ENCODE results near the gene WDFY1. TPM values are rescaled to one million over a fixed set of nuclear protein-coding genes. Genes with fewer than 3 reads are reported as not detected.

Gene WDFY1
- total RNA-seq, 1 experiment from 2014 or later: 123 TPM

DNA sequence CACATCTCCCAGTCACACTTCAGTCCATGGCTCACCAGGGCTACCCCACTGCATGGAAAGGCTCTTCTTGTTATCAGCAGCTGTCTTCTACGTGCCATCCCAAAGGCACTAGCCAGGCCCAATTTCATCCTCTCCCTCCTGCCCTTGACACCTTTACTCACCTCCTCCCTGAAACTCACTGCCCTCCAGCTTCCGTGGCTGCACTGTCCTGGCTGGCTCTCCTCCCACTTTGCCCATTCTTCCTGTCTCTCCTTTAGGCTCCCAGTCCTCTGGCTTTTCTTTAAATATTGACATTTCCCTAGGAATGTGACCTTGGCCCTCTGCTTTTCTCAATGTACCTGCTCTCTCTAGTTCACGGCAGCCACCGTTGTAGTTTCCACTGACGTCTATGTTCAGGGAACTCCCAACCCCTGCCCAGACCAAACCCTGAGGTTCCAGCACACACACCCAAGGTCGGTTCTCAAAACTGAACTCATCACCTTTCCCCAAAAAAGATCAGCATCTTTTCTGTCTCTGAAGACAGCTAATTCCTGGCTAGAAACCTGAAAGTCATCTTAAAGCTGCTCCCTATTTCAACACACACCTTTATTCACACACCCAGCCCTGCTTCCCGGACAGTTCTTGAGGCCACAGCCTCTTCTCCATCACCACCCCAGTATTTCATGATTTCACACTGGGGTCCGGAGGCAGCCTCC, 36.7 kb downstream of the WDFY1 start:
- ChIA-PET CTCF (interaction anchor here (0.5 to 1.8 kb wide), 3 partner anchors 22 to 47 kb away, joined by 3 to 8 read pairs (median 5); no protein-coding TSS in a partner anchor), POLR2A (interaction anchor here (0.5 to 2.9 kb wide), 2 partner anchors 20 to 22 kb away, joined by 3 to 19 read pairs; no protein-coding TSS in a partner anchor)
- BruUV-seq (replicated peaks): no TSS peak
- Histone ChIP-seq H3K4me3 (ENCODE audit: low read depth, low read length) (0 out of 2 replicates have a peak overlapping the region, but pooled peaks have one; percentile 4), H3K27me3 (replicated peaks; ENCODE audit: control insufficient read depth, insufficient read depth, low read length) (no peaks in the 10 kb centered on the region), H3K9me3 (no peaks in the 10 kb centered on the region), H3K36me3 (ENCODE audit: control insufficient read depth, insufficient read depth, low read length) (0 out of 2 replicates have a peak, but pooled peaks cover 1% of the 10 kb centered on the region), H3K4me1 (peaks cover 41% of the 10 kb centered on the region)
- H3K4me3 Mint-ChIP-seq (ENCODE audit: unreplicated experiment): peak overlapping the region; percentile 57
- peaks cover 37% of the 10 kb centered on the region for H3K4me1 Mint-ChIP-seq (ENCODE audit: low read depth, unreplicated experiment)
- DNase-seq: peak; percentile 83 to 84
- H3K36me3 Mint-ChIP-seq (ENCODE audit: insufficient read depth, unreplicated experiment): peaks cover 46% of the 10 kb centered on the region
- no peaks in the 10 kb centered on the region for H3K9me3 Mint-ChIP-seq (ENCODE audit: unreplicated experiment)
- TF ChIP-seq, protein P1, sequence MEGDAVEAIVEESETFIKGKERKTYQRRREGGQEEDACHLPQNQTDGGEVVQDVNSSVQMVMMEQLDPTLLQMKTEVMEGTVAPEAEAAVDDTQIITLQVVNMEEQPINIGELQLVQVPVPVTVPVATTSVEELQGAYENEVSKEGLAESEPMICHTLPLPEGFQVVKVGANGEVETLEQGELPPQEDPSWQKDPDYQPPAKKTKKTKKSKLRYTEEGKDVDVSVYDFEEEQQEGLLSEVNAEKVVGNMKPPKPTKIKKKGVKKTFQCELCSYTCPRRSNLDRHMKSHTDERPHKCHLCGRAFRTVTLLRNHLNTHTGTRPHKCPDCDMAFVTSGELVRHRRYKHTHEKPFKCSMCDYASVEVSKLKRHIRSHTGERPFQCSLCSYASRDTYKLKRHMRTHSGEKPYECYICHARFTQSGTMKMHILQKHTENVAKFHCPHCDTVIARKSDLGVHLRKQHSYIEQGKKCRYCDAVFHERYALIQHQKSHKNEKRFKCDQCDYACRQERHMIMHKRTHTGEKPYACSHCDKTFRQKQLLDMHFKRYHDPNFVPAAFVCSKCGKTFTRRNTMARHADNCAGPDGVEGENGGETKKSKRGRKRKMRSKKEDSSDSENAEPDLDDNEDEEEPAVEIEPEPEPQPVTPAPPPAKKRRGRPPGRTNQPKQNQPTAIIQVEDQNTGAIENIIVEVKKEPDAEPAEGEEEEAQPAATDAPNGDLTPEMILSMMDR (IDR thresholded peaks at IDR 0.05; ENCODE audit: insufficient read depth in 1 of 2, low read depth in 1 of 2, low read length in 1 of 2, severe bottlenecking in 1 of 2, unreplicated experiment in 1 of 2): no peak
- H3K27ac Mint-ChIP-seq (ENCODE audit: unreplicated experiment): peak overlapping the region; percentile 77
- H3K27me3 Mint-ChIP-seq (ENCODE audit: insufficient read depth, unreplicated experiment): no peaks in the 10 kb centered on the region
- intact Hi-C loops (cut with micrococcal nuclease; ENCODE audit: unreplicated experiment): loop anchor here (1.0 kb wide), 6 partner anchors 21 to 164 kb away; partner anchors contain the start of genes MRPL44 and WDFY1

GRCh38 chr2:223905996-223906395, 39.1 kb downstream of the WDFY1 start:
- CTCF ChIA-PET: no interaction called here
- no TSS peak for BruUV-seq (replicated peaks)

GRCh38 chr2:223901854-223902253, 43.3 kb downstream of the WDFY1 start:
- no peak overlapping the region for H3K27ac Mint-ChIP-seq (ENCODE audit: unreplicated experiment)
- no peak overlapping the region for H3K4me3 ChIP-seq (ENCODE audit: low read depth, low read length)
- intact Hi-C loops (cut with micrococcal nuclease; ENCODE audit: unreplicated experiment): loop anchor here (1.0 kb wide), 1 partner anchor 28 kb away; no protein-coding TSS in a partner anchor
- H3K4me1 ChIP-seq: no peaks in the 10 kb centered on the region
- no peaks in the 10 kb centered on the region for H3K27me3 Mint-ChIP-seq (ENCODE audit: insufficient read depth, unreplicated experiment)
- no TSS peak for BruUV-seq (replicated peaks)
- DNase-seq: peak in 1 of 2 experiments; percentile 38
- H3K27me3 ChIP-seq (replicated peaks; ENCODE audit: control insufficient read depth, insufficient read depth, low read length): no peaks in the 10 kb centered on the region
- H3K36me3 ChIP-seq (ENCODE audit: control insufficient read depth, insufficient read depth, low read length): peaks cover 2% of the 10 kb centered on the region
- POLR2A ChIA-PET: no interaction called here
- H3K4me1 Mint-ChIP-seq (ENCODE audit: low read depth, unreplicated experiment): peaks cover 10% of the 10 kb centered on the region
- H3K9me3 Mint-ChIP-seq (ENCODE audit: unreplicated experiment): no peaks in the 10 kb centered on the region
- no peaks in the 10 kb centered on the region for H3K9me3 ChIP-seq
- H3K4me3 Mint-ChIP-seq (ENCODE audit: unreplicated experiment): no peak overlapping the region
- CTCF ChIA-PET: interaction anchor here (0.7 to 1.3 kb wide), 7 partner anchors 29 to 380 kb away, joined by 3 to 9 read pairs (median 3); no protein-coding TSS in a partner anchor
- peaks cover 72% of the 10 kb centered on the region for H3K36me3 Mint-ChIP-seq (ENCODE audit: insufficient read depth, unreplicated experiment)
- TF ChIP-seq, protein P1 (IDR thresholded peaks at IDR 0.05; ENCODE audit: insufficient read depth in 1 of 2, low read depth in 1 of 2, low read length in 1 of 2, severe bottlenecking in 1 of 2, unreplicated experiment in 1 of 2): peak; percentile 12 to 46

More at GRCh38 chr2:223905996-223906395, 39.1 kb downstream of the WDFY1 start:
- DNase-seq: no peak
- no peaks in the 10 kb centered on the region for H3K27me3 Mint-ChIP-seq (ENCODE audit: insufficient read depth, unreplicated experiment)
- peaks cover 56% of the 10 kb centered on the region for H3K36me3 Mint-ChIP-seq (ENCODE audit: insufficient read depth, unreplicated experiment)
- no peaks in the 10 kb centered on the region for H3K9me3 Mint-ChIP-seq (ENCODE audit: unreplicated experiment)
- TF ChIP-seq, protein P1 (IDR thresholded peaks at IDR 0.05; ENCODE audit: insufficient read depth in 1 of 2, low read depth in 1 of 2, low read length in 1 of 2, severe bottlenecking in 1 of 2, unreplicated experiment in 1 of 2): no peak
- intact Hi-C loops (cut with micrococcal nuclease; ENCODE audit: unreplicated experiment): no loop called here
- peaks cover 35% of the 10 kb centered on the region for H3K4me1 Mint-ChIP-seq (ENCODE audit: low read depth, unreplicated experiment)
- H3K4me3 Mint-ChIP-seq (ENCODE audit: unreplicated experiment): no peak overlapping the region
- H3K36me3 ChIP-seq (ENCODE audit: control insufficient read depth, insufficient read depth, low read length): peaks cover 2% of the 10 kb centered on the region
- no peak overlapping the region for H3K27ac Mint-ChIP-seq (ENCODE audit: unreplicated experiment)
- no peak overlapping the region for H3K4me3 ChIP-seq (ENCODE audit: low read depth, low read length)
- POLR2A ChIA-PET: no interaction called here
- H3K27me3 ChIP-seq (replicated peaks; ENCODE audit: control insufficient read depth, insufficient read depth, low read length): no peaks in the 10 kb centered on the region
- no peaks in the 10 kb centered on the region for H3K9me3 ChIP-seq
- peaks cover 41% of the 10 kb centered on the region for H3K4me1 ChIP-seq

All from Caco-2 (cell line).